IPS-NIHi11 (cell line): ENCODE measurements around the gene IRF2BP1.

Experiments used
- DNase-seq: peaks from one replicate; pipeline ENCODE4 v3.0.0; 2012; ENCODE audit warnings: mixed read lengths, low spot score

The IRF2BP1 gene

GRCh38 chr19:45902651-45903625 lies 17.0 kb upstream of the IRF2BP1 start:
- DNase-seq = peak; percentile 100

DNA sequence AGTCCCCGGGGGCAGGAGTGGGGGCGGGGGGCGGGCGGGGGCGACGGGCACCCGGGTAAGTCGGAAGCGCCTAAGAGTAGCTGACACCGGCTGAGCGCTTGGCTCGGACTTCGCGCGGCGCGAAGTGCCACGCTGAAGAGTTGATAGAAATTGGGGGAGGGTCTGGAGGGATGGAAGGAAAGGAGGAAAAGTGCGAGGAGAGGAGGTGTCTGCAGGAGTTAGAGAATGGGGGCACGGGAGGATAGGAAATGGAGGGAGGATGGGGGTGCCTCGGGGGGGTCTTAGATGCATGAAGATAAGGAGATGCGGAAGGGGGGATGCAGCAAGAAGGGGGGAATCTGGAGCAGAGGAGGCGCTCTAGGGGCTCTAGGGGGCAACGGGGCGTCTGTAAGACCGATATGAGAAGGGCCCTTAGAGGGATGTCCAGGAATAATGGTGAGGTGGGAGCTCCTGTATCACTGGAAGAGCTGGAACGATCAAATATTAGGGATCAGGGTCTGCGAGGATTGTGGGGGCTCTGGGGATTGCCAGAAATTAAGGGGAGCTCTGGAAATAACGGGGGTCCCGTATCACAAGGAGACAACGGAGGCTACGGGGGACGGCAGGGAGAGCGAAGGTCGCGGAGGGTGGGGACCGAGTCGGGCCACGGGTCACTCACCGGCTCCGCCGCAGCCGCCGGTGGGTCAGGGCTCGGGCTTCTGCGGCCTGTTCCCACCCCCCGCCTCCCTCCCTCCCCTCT lies 16.1 kb upstream of the IRF2BP1 start, which contains the start of gene MYPOP:
Gene MYPOP, minus strand, starts transcription at position 702 of the 739 bp plus-strand sequence. CDS start 840 bp downstream, outside the sequence.
- peak; percentile 43 for DNase-seq

DNA sequence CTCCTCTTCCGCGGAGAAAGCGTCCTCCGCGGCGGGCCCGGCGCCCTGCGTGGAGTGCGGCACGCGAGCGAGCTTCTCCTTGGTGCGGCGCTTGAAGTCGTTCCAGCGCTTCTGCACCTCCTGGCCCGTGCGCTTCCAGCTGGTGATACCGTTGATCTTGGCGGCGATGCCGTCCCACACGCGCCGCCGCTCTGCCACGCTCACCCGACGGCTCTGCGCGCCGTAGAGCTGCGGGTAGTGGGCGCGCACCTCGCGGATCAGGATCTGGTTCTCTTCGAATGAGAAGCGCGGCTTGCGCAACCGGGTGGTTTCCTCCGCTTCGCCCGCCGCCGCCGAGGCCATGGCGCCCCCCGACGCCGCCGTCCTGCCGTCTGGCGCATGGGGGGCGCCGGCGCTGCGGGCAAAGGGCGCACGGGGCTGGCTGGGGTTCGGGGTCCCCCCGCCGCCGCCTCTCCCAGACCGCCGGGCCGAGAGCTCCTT lies 15.5 kb upstream of the IRF2BP1 start:
- DNase-seq = peak; percentile 32

DNA sequence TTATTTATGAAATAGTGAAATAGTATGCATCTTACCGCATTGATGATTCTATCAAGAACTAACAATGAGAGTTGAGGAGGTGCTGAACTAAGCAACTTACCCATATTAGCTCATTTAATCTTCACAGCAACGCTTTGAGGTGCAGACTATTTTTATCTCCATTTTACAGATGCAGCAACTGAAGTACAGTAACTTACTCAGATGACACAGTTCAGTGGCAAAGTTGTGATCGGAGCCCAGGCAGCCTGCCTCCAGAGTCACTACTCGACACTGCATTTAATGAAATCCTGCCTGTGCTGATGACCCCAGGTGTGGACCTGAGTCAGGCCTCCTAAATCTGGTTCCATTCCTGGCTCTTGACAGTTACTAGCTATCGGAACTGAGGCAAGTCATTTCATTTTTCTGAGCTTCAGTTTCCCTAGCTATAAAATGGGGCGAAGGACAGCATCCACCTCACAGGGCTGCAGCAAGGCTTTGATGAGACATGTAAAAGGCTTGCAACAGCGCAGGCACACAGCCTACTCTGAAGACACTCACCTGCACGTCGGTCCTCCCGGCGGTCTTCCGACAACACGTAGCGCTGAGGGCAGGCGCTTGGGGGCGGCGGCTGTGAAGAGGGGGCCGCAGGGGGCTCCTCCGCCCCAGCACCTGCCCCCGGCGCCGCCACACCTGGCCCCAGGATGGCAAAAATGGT lies 14.9 kb upstream of the IRF2BP1 start:
- peak; percentile 17 for DNase-seq

- no peak for DNase-seq
These were observed 14.1 kb upstream of the IRF2BP1 start for GRCh38 chr19:45899919-45900589.

DNA sequence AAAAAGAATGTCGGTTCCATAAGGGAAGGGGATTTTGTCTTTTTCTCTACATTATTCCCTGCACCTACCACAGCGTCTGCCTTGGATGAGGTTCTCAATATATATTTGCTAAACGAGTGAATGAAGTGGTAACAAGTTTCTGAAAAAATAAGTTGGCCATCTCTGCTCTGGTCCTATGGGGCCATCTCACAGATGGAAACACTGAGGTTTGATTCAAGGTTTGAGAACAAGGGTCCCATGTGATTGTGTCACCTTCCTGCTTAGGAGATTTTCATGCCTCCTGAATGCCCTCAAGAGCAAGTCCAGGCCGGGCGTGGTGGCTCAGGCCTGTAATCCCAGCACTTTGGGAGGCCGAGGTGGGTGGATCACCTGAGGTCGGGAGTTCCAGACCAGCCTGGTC lies 13.3 kb upstream of the IRF2BP1 start:
- no peak for DNase-seq

DNA sequence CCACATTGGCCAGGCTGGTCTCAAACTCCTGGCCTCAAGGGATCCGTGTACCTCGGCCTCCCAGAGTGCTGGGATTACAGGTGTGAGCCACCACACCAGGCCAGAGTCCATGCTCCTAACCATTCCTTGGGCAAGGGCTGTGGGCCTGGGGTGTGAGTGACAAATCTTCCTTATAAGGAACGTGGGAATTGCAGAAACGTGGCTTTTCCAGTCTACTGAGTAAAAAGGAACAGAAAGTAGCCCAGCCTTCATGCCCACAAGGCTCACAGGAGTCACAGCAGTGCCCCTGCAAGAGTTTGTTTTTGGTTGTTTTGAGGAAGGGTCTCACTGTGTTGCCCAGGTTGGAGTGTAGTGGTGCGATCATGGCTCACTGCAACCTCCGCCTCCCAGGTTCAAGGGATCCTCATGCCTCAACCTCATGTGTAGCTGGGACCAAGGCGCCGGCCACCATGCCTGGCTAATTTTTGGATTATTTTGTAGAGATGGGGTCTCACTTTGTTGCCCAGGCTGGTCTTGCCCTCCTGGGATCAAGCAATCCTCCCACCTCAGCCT lies 11.4 kb upstream of the IRF2BP1 start:
- DNase-seq = no peak

GRCh38 chr19:45895983-45896599 lies 10.2 kb upstream of the IRF2BP1 start:
- DNase-seq = peak; percentile 1

DNA sequence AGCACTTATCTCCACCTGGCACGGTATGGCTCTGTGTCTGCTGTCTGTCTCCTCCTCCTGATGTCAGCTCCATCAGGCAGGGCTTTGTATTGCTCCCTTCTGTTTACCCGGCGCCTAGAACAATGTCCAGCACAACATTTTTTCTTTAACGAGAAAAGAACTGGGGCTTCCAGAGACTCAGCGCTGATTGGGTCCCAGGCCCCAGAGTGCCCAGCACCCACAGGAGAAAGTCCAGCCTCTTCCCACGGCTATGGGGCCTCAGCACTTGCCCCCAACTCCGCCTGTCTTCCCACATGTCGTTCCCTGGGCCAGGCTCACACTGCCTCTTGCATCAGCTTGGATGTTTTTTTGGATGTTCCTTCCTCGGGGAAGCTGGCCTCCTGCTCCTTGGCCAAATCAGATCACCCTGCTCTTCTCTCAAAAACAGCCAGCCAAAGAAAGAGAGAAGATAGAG lies 9.6 kb upstream of the IRF2BP1 start:
- DNase-seq = no peak

GRCh38 chr19:45890877-45891276 lies 4.9 kb upstream of the IRF2BP1 start:
- DNase-seq = no peak

DNA sequence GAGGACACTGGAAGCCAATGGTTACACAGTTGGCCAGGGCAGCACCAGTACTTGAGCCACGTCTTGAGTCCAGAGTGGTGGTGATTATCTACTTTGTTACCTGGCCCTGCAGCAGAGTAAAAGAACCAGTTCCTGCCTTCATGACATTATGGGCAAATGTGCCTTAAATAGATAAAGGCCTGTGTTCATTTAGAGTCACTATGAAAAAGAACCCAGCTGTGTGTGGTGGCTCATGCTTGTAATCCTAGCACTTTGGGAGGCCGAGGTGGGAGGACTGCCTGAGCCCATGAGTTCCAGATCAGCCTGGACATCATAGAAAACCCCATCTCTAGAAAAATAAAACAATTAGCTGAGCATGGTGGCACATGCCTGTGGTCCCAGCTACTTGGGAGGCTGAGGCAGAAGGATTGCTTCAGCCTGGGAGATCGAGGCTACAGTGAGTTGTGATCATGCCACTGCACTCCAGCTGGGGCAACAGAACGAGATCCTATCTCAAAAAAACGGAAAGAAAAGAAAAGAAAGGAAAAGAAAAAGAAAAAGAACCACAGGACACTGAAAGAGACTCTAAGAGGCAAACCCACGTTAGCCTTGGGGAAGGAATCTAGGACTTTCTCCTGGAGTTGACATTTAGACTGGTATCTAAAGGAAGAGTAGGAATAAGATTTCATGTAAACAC lies 3.4 kb upstream of the IRF2BP1 start:
- no peak for DNase-seq

DNA sequence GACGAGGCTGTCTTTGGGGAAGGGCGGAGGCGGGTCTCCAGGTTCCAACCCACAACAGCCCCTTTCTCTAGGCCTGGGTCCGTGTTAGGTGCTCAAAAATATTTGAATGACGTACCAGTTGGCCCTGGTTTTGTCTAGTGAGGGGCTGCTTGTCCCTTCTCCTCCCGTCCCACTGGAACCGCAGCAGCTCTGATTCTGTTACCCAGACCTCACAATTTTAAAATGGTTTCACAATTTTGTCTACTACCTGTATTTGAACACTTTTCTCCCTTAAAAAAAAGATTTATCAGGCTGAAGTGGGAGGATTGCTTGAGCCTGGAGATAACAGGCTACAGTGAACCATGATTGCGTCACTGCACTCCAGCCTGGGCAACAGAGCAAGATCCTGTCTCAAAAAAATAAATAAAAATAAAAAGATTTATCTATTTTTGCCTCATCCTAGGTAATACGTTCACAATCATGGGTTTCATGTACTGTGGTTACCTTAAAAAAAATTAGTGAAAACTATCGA lies 1.3 kb upstream of the IRF2BP1 start:
- DNase-seq = no peak

DNA sequence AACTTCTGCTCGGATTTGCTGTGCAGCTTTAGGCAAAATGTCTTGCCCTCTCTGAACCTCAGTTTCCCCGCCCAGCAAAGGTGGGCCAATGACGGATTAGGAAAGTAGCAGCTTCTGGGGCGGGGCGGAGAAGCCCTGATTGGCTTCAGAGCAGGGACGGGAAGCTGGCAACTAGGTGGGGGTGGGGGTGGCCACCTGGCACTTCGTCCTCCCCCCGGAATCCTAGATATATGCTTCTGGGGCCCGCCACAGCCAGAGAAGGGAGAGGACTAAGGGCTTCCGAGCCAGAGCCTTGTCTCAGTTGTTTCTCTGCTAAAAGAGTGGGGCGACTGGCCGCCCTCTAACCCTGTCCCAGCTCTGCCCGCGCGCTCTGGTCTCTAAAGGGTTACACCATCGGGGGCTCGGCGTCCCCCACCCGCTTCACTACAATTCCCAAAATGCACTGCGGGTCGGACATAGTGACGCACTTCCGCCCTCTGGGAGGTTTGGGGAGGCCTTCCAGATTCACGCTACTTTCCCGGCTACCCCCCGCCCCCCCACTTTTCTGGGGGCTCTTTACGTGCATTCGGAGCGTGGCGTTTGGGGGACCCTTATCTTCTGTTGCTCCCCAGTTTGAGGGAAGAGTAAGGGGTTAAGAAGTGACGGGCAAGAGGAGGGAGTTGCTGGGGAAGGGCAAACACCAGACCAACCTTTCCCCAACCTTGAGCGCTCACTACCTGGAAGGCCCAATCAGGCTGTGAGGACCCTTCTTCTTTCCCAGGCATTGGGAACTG lies 672 bp upstream of the IRF2BP1 start:
- peak; percentile 92 for DNase-seq

- no peak for DNase-seq
These were observed 1.0 kb downstream of the IRF2BP1 start for GRCh38 chr19:45884682-45885555.

GRCh38 chr19:45883881-45884681 lies 1.9 kb downstream of the IRF2BP1 start:
- no peak for DNase-seq

DNA sequence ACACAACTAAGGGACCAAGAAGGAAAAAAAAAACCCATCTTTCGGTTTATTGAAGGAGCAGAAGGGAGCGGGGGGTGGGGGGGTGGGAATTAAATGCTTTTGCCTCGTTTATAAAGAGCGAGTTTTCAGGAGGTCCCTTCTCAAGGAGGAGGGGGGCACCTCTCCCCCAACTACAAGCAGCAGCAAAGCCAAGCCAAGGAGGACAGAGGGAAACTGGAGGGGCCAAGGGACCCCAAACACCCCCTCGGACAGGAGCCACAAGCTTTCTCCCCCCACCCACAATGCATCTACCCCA lies 2.4 kb downstream of the IRF2BP1 start:
- no peak for DNase-seq
